BLaER1 treated with 17β-estradiol and CSF1 and Interleukin-3, amounts not matched to agents 10 nM and 100 nM (cell line): ENCODE data around the gene NECAB2.

Source experiments
- H3K27ac ChIP-seq, 11 experiments: shearing (Covaris generic); formaldehyde crosslinking; 2 replicates each; pipeline ENCODE4 v1.8.1; 2022
- H3K27me3 ChIP-seq, 11 experiments: shearing (Covaris generic); formaldehyde crosslinking; 2 replicates each; pipeline ENCODE4 v1.8.1; 2022
- H3K36me3 ChIP-seq, 11 experiments: shearing (Covaris generic); formaldehyde crosslinking; 2 replicates each; pipeline ENCODE4 v1.8.1; 2022
- H3K4me1 ChIP-seq, 10 experiments: shearing (Covaris generic); formaldehyde crosslinking; 2 replicates each; pipeline ENCODE4 v1.8.1; 2022
- H3K4me2 ChIP-seq, 11 experiments: shearing (Covaris generic); formaldehyde crosslinking; 2 replicates each; pipeline ENCODE4 v1.8.1; 2022
- H3K4me3 ChIP-seq, 10 experiments: shearing (Covaris generic); formaldehyde crosslinking; 2 replicates each; pipeline ENCODE4 v1.8.1; 2022
- H3K9ac ChIP-seq, 11 experiments: shearing (Covaris generic); formaldehyde crosslinking; 2 replicates each; pipeline ENCODE4 v1.8.1; 2022
- H3K9me3 ChIP-seq, 11 experiments: shearing (Covaris generic); formaldehyde crosslinking; replicated peaks in 1 of 11; 2 replicates each; pipeline ENCODE4 v1.8.1; 2022
- H4K20me1 ChIP-seq, 11 experiments: shearing (Covaris generic); formaldehyde crosslinking; 2 replicates each; pipeline ENCODE4 v1.8.1; 2022
- Cebpa-rat ChIP-seq, 11 experiments: shearing (Covaris generic); IDR thresholded peaks; 2 replicates each; pipeline ENCODE4 v1.8.1; 2022

The NECAB2 gene

GRCh38 chr16:83965444-83966152 is 2.4 kb upstream of the NECAB2 start:
- Histone ChIP-seq H3K36me3 (peaks cover 0 to 8% (median 0%) of the 10 kb centered on the region in 11 experiments; a peak in 3 of 22 replicates), H3K4me2 (no peak overlapping the region), H3K27ac (no peak overlapping the region), H3K9me3 (no peaks in the 10 kb centered on the region), H4K20me1 (peaks cover 0 to under 1% (median 0%) of the 10 kb centered on the region in 11 experiments; a peak in 1 of 22 replicates), H3K27me3 (peaks cover 14 to 30% (median 24%) of the 10 kb centered on the region in 11 experiments), H3K4me3 (no peak overlapping the region), H3K4me1 (peaks cover 0 to 3% (median 0%) of the 10 kb centered on the region in 10 experiments; a peak in 6 of 20 replicates), H3K9ac (no peak overlapping the region)
- no peak for TF ChIP-seq Cebpa-rat (IDR thresholded peaks at IDR 0.05)

GRCh38 chr16:83966153-83966696 is 1.8 kb upstream of the NECAB2 start:
- no peak for TF ChIP-seq Cebpa-rat (IDR thresholded peaks at IDR 0.05)
- H4K20me1 ChIP-seq, result peaks cover 0 to 7% (median 0%) of the 10 kb centered on the region in 11 experiments; a peak in 4 of 22 replicates
- no peaks in the 10 kb centered on the region for H3K9me3 ChIP-seq
- peaks cover 0 to 5% (median 0%) of the 10 kb centered on the region in 11 experiments; a peak in 3 of 22 replicates for H3K36me3 ChIP-seq
- H3K27ac ChIP-seq, result no peak overlapping the region
- H3K4me1 ChIP-seq, result no peaks in the 10 kb centered on the region
- peaks cover 14 to 32% (median 24%) of the 10 kb centered on the region in 11 experiments for H3K27me3 ChIP-seq
- H3K4me3 ChIP-seq, result no peak overlapping the region
- H3K4me2 ChIP-seq, result no peak overlapping the region
- no peak overlapping the region for H3K9ac ChIP-seq

GRCh38 chr16:83967091-83967490 is 953 bp upstream of the NECAB2 start:
- Histone ChIP-seq H3K4me3 (no peak overlapping the region), H3K4me2 (no peak overlapping the region), H3K27me3 (peaks cover 14 to 37% (median 24%) of the 10 kb centered on the region in 11 experiments), H3K4me1 (no peaks in the 10 kb centered on the region; a peak in 1 of 20 replicates), H3K36me3 (peaks cover 0 to 5% (median 0%) of the 10 kb centered on the region in 11 experiments; a peak in 2 of 22 replicates), H4K20me1 (peaks cover 0 to 12% (median 0%) of the 10 kb centered on the region in 11 experiments; a peak in 4 of 22 replicates), H3K9me3 (no peaks in the 10 kb centered on the region), H3K27ac (no peak overlapping the region), H3K9ac (no peak overlapping the region)
- TF ChIP-seq Cebpa-rat (IDR thresholded peaks at IDR 0.05), result no peak

- Histone ChIP-seq H3K9ac (no peak overlapping the region), H3K4me3 (no peak overlapping the region), H3K27ac (no peak overlapping the region), H3K4me1 (no peaks in the 10 kb centered on the region; a peak in 1 of 20 replicates), H3K27me3 (peaks cover 14 to 37% (median 24%) of the 10 kb centered on the region in 11 experiments), H3K4me2 (no peak overlapping the region), H4K20me1 (peaks cover 0 to 18% (median 0%) of the 10 kb centered on the region in 11 experiments; a peak in 5 of 22 replicates), H3K36me3 (peaks cover 0 to 5% (median 0%) of the 10 kb centered on the region in 11 experiments; a peak in 2 of 22 replicates), H3K9me3 (no peaks in the 10 kb centered on the region)
- TF ChIP-seq Cebpa-rat (IDR thresholded peaks at IDR 0.05), result no peak
Measured at GRCh38 chr16:83968306-83968851, 335 bp downstream of the NECAB2 start.

GRCh38 chr16:83968891-83969649 is 1.0 kb downstream of the NECAB2 start:
- TF ChIP-seq Cebpa-rat (IDR thresholded peaks at IDR 0.05), result no peak
- Histone ChIP-seq H3K27me3 (peaks cover 14 to 37% (median 24%) of the 10 kb centered on the region in 11 experiments), H3K27ac (no peak overlapping the region), H3K4me3 (no peak overlapping the region), H3K9ac (no peak overlapping the region), H3K4me1 (peaks cover 0 to 5% (median 0%) of the 10 kb centered on the region in 10 experiments; a peak in 6 of 20 replicates), H4K20me1 (peaks cover 0 to 25% (median 0%) of the 10 kb centered on the region in 11 experiments; a peak in 6 of 22 replicates), H3K4me2 (no peak overlapping the region), H3K9me3 (no peaks in the 10 kb centered on the region), H3K36me3 (no peaks in the 10 kb centered on the region; a peak in 1 of 22 replicates)

GRCh38 chr16:83969771-83970429 is 1.9 kb downstream of the NECAB2 start:
- H3K4me1 ChIP-seq, result peaks cover 0 to 12% (median 3%) of the 10 kb centered on the region in 10 experiments; a peak in 6 of 20 replicates
- H3K27ac ChIP-seq, result no peak overlapping the region
- peaks cover 0 to 28% (median 0%) of the 10 kb centered on the region in 11 experiments; a peak in 6 of 22 replicates for H4K20me1 ChIP-seq
- H3K9ac ChIP-seq, result no peak overlapping the region
- TF ChIP-seq Cebpa-rat (IDR thresholded peaks at IDR 0.05), result no peak
- no peak overlapping the region for H3K4me2 ChIP-seq
- H3K4me3 ChIP-seq, result no peak overlapping the region
- peaks cover 14 to 37% (median 24%) of the 10 kb centered on the region in 11 experiments for H3K27me3 ChIP-seq
- no peaks in the 10 kb centered on the region for H3K9me3 ChIP-seq
- H3K36me3 ChIP-seq, result no peaks in the 10 kb centered on the region; a peak in 1 of 22 replicates

GRCh38 chr16:83970430-83970815 is 2.4 kb downstream of the NECAB2 start:
- H4K20me1 ChIP-seq, result peaks cover 0 to 28% (median 0%) of the 10 kb centered on the region in 11 experiments; a peak in 6 of 22 replicates
- H3K27ac ChIP-seq, result no peak overlapping the region
- H3K4me2 ChIP-seq, result no peak overlapping the region
- H3K27me3 ChIP-seq, result peaks cover 14 to 37% (median 24%) of the 10 kb centered on the region in 11 experiments
- no peaks in the 10 kb centered on the region; a peak in 1 of 22 replicates for H3K36me3 ChIP-seq
- no peak overlapping the region for H3K4me3 ChIP-seq
- H3K9ac ChIP-seq, result no peak overlapping the region
- no peak for TF ChIP-seq Cebpa-rat (IDR thresholded peaks at IDR 0.05)
- peaks cover 0 to 12% (median 3%) of the 10 kb centered on the region in 10 experiments; a peak in 6 of 20 replicates for H3K4me1 ChIP-seq
- no peaks in the 10 kb centered on the region for H3K9me3 ChIP-seq
